Duodenal mucosa (tissue), 2 donors: ENCODE data around the gene KDM4F.
"Not testable (repeated sequence)": the region's sequence is repeated elsewhere in the genome, so short reads cannot be mapped to it uniquely, and the experiment has no call there.

Experiments
- H3K27ac ChIP-seq: one replicate; pipeline ENCODE4 v1.7.0; 2013; ENCODE audit warnings: low read depth, low read length
- H3K27me3 ChIP-seq, 2 donors: one replicate each; pipeline ENCODE4 v1.7.0; 2013; ENCODE audit warnings: low read length in 2 of 2, control low read depth in 1 of 2; ENCODE audit not compliant: insufficient read depth in 2 of 2, control insufficient read depth in 1 of 2
- H3K36me3 ChIP-seq, 2 donors: one replicate each; pipeline ENCODE4 v1.7.0; 2013; ENCODE audit warnings: low read length in 2 of 2, control low read depth in 1 of 2; ENCODE audit not compliant: insufficient read depth in 2 of 2, control insufficient read depth in 1 of 2
- H3K4me1 ChIP-seq, 2 donors: one replicate each; pipeline ENCODE4 v1.7.0; 2013; ENCODE audit warnings: low read length in 2 of 2, control low read depth in 1 of 2; ENCODE audit not compliant: insufficient read depth in 2 of 2, control insufficient read depth in 1 of 2
- H3K4me3 ChIP-seq, 2 donors: one replicate each; pipeline ENCODE4 v1.7.0; 2013; ENCODE audit warnings: low read length in 2 of 2, low read depth in 1 of 2
- H3K9ac ChIP-seq, 2 donors: one replicate each; pipeline ENCODE4 v1.7.0; 2013; ENCODE audit warnings: low read length in 2 of 2, low read depth in 1 of 2
- H3K9me3 ChIP-seq, 2 donors: one replicate each; pipeline ENCODE4 v1.7.0; 2013; ENCODE audit warnings: low read length in 2 of 2, control low read depth in 1 of 2; ENCODE audit not compliant: control insufficient read depth in 1 of 2

Gene KDM4F

DNA sequence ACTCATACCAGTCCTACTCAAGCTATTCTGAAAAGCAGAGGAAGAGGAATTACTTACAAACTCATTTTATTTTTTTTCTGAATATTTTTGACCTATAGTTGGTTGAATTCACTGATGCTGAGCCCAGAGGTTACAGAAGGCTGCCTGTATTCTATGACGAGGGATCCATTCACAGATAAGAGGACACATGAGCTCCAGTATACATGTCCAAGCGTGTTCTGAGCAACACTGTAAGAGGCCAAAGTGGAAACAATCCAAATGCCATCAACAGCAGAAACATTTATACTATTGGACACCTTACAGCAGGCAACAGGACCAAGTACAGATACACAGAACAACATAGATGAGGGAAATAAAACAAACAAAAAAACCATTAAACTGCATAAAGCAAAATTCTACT is 13.9 kb upstream of the KDM4F start:
- Histone ChIP-seq H3K27me3 (no peaks in the 10 kb centered on the region), H3K27ac (no peak overlapping the region), H3K4me1 (no peaks in the 10 kb centered on the region), H3K9ac (no peak overlapping the region), H3K9me3 (no peaks in the 10 kb centered on the region), H3K4me3 (no peak overlapping the region), H3K36me3 (no peaks in the 10 kb centered on the region)

- peak overlapping the region in 1 of 2 donors; percentile 36 for H3K4me3 ChIP-seq
- not testable (repeated sequence) for H3K36me3 ChIP-seq, H3K9me3 ChIP-seq, H3K27me3 ChIP-seq, H3K9ac ChIP-seq, H3K27ac ChIP-seq, H3K4me1 ChIP-seq
These were observed 11.7 kb upstream of the KDM4F start for GRCh38 chr11:95037356-95038035.

- Histone ChIP-seq H3K9me3 (no peaks in the 10 kb centered on the region), H3K4me3 (no peak overlapping the region), H3K36me3 (no peaks in the 10 kb centered on the region), H3K9ac (no peak overlapping the region), H3K27me3 (no peaks in the 10 kb centered on the region), H3K27ac (no peak overlapping the region), H3K4me1 (no peaks in the 10 kb centered on the region)
These were observed 7.0 kb upstream of the KDM4F start for GRCh38 chr11:95042239-95042638.

DNA sequence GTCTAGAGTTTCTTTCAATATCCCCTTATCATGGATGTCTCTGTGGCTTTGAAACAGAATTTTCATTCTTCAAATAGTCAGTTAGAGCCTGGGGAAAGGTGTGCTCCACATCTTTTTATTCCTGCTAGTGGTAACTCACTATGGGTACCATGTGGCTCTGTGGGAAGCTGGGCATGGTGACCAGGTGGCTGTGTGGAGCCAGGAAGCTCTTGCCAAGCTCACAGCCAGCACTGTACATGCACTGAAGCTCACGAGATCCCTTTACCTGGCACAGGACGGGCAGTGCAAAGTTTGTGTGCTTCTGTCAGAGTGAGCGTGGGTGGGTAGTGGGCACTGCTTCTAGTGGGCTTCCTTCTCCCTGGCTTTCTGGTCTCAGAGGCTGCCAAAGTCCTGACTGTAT is 6.3 kb upstream of the KDM4F start:
- Histone ChIP-seq H3K27me3 (no peaks in the 10 kb centered on the region), H3K9ac (no peak overlapping the region), H3K4me3 (no peak overlapping the region), H3K36me3 (no peaks in the 10 kb centered on the region), H3K27ac (no peak overlapping the region), H3K9me3 (no peaks in the 10 kb centered on the region), H3K4me1 (no peaks in the 10 kb centered on the region)

DNA sequence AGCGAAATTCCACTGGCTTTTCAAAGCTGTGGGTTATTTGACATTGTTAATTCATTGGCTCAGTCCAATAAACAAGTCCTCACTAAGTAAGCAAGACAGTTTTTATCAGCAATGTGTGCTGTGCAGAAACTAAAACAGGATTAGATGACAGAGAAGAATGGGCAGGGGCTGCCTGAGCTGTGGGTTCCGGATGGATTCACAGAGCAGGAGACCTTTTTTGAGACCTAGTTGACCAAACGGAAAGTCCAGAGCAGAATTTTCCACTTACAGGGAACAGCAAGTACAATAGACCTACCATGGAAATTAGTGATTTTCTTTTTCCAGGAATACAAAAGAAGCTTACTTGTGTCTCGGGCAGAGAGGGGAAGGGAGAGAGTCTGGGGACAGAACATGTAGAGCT is 5.2 kb upstream of the KDM4F start:
- Histone ChIP-seq H3K36me3 (no peaks in the 10 kb centered on the region), H3K9me3 (no peaks in the 10 kb centered on the region), H3K4me3 (no peak overlapping the region), H3K27ac (no peak overlapping the region), H3K4me1 (no peaks in the 10 kb centered on the region), H3K9ac (no peak overlapping the region), H3K27me3 (no peaks in the 10 kb centered on the region)

- Histone ChIP-seq H3K27me3 (no peaks in the 10 kb centered on the region), H3K9me3 (no peaks in the 10 kb centered on the region), H3K4me3 (no peak overlapping the region), H3K4me1 (no peaks in the 10 kb centered on the region), H3K9ac (no peak overlapping the region), H3K27ac (no peak overlapping the region), H3K36me3 (no peaks in the 10 kb centered on the region)
These were observed 3.4 kb upstream of the KDM4F start for GRCh38 chr11:95045812-95046211.

GRCh38 chr11:95050595-95051202 is 1.5 kb downstream of the KDM4F start:
- no peaks in the 10 kb centered on the region for H3K9me3 ChIP-seq
- no peak overlapping the region for H3K9ac ChIP-seq
- H3K4me3 ChIP-seq = no peak overlapping the region
- no peaks in the 10 kb centered on the region for H3K36me3 ChIP-seq
- H3K4me1 ChIP-seq = peaks cover 0 to 12% of the 10 kb centered on the region in 2 donors
- no peak overlapping the region for H3K27ac ChIP-seq
- H3K27me3 ChIP-seq = peaks cover 0 to 3% of the 10 kb centered on the region in 2 donors

DNA sequence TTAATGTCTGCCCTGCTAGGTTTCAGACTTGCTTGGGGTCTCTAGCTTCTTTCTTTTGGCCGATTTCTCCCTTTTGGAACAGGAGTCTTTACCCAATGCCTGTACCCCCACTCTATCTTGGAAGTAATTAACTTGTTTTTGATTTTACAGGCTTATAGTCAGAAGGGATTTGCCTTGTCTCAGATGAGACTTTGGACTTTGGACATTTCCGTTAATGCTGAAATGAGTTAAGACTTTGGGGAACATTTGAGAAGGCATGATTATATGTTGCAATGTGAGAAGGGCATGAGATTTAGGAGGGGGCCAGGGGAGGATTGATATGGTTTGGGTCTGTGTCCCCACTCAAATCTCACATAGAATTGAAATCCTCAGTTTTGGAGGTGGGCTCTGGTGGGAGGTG is 5.1 kb downstream of the KDM4F start:
- Histone ChIP-seq H3K4me1 (peaks cover 0 to 12% of the 10 kb centered on the region in 2 donors), H3K9ac (no peak overlapping the region), H3K9me3 (no peaks in the 10 kb centered on the region), H3K4me3 (no peak overlapping the region), H3K36me3 (no peaks in the 10 kb centered on the region), H3K27me3 (peaks cover 0 to 3% of the 10 kb centered on the region in 2 donors), H3K27ac (no peak overlapping the region)

GRCh38 chr11:95055283-95055897 is 6.2 kb downstream of the KDM4F start:
- Histone ChIP-seq H3K4me1 (peaks cover 0 to 12% of the 10 kb centered on the region in 2 donors), H3K27me3 (peaks cover 0 to 3% of the 10 kb centered on the region in 2 donors), H3K9me3 (no peaks in the 10 kb centered on the region), H3K4me3 (no peak overlapping the region), H3K9ac (no peak overlapping the region), H3K27ac (no peak overlapping the region), H3K36me3 (no peaks in the 10 kb centered on the region)

GRCh38 chr11:95057959-95058358 is 8.7 kb downstream of the KDM4F start:
- H3K27ac ChIP-seq = no peak overlapping the region
- H3K27me3 ChIP-seq = peaks cover 0 to 3% of the 10 kb centered on the region in 2 donors
- H3K4me1 ChIP-seq = peaks cover 0 to 12% of the 10 kb centered on the region in 2 donors
- no peak overlapping the region for H3K4me3 ChIP-seq
- no peaks in the 10 kb centered on the region for H3K9me3 ChIP-seq
- no peaks in the 10 kb centered on the region for H3K36me3 ChIP-seq
- no peak overlapping the region for H3K9ac ChIP-seq
